DMS53 treated with DMSO at 0.1 percent for 48 hours (cell line): ENCODE measurements around the gene TDP1.

Experiments used
- DNase-seq: peaks from one replicate; lab custom pipeline; 2025; ENCODE audit not compliant: unreplicated experiment; lab: John Stamatoyannopoulos, UW

The TDP1 gene

GRCh38 chr14:89941830-89942377, 13.8 kb upstream of the TDP1 start:
- DNase-seq: no peak

GRCh38 chr14:89947344-89947743, 8.4 kb upstream of the TDP1 start:
- DNase-seq: no peak

DNA sequence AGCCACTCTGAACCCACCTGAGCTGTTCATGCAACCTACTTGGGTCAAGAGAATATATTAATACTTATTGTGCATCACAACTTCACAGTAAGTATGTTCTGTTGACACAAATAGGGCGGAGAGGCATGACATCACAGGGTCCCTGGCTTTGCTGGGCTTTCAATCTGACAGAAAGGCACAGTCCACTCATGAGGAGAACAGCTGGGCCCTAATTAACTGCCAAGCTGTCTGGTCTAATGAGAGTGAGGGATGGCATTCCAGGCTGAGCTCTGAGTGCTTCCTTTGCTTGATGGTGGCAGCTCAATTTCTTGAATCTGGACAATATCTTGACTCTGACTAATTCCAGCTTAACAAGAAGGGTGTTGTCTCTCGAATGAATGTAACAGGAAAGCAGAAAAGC, 3.2 kb upstream of the TDP1 start:
- DNase-seq: no peak

DNA sequence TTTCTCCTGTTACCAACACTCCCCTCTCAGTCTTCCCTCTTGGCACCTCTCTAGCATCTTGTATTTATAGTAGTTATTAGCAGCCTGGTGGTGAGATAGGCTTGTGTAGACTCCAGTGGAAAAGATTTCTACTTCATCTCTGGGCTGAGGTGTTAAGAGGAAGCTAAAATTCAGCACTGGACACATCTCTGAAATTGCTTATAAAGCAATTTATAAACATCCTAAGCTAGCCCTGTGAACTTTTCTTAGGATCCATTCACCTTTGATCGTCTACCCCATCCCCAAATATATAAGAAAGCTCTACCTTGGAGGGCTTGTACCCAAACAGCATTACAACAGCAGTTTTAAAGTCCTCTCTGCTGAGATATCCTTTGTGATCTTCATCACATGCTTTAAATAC, 2.1 kb upstream of the TDP1 start:
- DNase-seq: no peak

DNA sequence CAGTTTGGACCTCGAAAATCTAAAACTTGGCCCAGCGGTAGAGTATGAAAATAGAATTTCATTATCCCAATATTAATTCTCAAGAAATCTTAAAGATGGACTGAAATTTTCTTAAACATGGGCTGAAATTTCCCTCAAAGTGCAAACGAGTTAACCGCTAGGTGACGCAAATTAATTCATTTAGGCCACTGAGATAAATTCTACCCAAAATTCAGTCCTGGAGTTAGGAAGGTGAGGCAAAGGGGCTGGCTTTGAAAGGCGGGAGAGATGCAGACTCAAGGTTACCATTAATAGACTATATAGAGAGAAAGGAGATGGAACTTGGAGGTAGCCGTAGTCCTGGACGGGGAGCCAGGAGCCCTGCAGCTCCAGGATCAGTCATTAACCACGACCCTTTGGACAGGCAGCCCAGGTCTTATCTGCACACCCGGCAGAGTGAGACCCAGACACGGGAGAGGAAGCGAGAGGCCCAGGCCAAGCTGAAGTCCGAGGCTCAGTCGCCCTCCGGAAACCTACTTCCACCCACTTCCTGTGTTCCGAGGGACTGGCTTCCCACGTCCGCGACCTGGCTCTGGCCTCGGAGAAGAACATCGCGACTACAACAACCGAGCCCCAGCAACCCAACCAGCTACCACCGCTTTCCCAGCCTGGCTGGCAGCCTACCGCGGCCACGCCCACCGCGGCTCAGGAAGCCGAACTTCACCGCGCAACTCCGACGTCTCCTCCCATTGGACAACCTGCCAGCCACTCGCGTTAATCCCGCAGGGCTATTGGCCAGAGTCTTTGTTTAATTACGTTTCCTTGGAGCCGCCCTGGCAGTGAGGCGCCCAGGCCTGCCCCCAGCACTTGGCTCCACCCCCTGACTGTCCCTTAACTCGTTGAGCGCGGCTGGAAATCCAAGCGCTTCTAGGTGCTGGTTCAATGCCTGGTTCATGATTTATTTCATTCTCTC, 1.4 kb upstream of the TDP1 start, which contains the start of gene EFCAB11:
TSS of gene EFCAB11 (minus strand) at position 661 of the 952 bp plus-strand sequence. CDS start at position 591, 70 bp downstream.
- peak; percentile 95 for DNase-seq

DNA sequence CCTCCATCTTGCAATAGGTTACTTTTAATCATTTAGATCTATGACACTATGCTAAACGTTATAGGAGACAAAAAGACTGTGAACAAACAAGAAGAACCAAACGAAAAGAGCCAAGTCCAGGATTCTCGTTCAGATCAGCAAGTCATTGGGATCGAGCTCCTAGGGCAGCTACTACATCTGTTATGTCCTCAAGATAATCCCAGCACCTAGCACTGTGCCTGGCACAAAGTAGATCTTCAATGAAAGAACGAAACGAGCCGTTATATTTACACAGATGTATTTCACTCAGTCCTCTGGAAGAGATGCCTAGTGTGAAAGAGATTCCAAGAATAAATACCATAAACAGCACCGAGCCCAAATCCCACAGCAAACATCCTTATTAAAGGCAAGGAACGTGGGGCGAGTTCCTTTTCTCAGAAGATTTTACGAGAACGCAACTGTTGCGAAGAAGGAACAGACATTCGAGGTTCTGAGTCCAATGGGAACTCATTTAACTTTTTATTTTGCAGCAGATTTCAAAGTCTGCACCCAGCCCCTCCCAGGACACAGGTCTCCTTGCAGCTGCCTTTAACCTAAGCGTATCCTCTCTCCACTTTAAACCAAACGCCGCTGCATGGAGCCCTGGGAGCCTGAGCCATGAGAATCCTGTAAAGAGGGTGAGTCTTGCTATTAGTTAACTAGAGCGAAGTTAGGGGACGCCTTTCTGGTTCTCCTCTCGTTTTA, 544 bp upstream of the TDP1 start:
- peak; percentile 54 for DNase-seq

DNA sequence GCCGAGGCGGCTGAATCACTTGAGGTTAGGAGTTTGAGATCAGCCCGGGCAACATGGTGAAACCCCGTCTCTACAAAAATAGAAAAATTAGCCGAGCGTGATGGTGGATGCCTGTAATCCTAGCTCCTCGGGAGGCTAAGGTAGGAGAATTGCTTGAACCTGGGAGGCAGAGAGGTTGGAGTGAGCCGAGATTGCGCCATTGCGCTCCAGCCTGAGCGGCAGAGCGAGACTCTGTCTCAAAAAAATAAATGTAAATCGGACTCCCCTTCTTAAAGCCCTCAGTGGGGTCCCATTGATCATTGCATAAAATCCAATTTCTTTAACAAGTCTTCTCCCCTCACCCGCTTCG, 908 bp downstream of the TDP1 start:
- DNase-seq: no peak

DNA sequence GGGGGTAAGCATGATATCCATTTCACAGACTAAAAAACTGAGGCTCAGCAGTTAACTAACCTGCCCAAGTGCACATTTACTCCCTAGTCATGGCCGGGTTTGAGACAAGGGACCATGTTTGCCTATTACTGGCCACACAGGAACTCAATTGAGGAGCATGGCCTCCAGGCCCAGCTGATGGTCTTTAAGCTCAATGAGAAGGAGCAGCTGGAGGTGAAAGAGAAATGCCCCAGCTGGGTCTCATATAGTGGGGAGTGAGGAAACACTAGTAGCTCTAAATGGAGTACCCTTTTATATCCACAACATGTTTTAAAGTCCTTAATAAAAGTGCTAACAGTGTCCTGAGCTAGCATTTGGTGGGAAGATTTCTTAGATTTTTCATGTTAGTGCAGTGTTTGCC, 1.6 kb downstream of the TDP1 start:
- no peak for DNase-seq

DNA sequence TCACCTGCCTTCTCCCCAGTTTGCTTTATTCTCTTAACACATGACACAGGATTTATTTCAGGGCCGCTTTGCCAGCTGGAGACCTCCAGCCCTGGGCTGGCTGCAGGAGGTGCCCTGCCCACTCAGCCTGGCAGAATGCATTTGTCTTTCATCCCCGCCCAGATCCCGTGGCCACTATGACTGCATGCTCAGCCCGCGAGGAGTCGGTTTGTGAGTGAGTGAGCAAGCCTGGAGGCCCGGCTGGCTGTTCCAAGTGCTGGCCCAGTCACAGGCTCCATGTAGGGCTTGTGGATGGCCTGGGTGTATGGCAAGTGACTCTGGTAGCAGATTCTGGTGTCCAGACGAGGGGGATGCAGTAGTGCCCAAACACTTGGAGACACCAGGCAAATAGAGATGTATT, 2.1 kb downstream of the TDP1 start:
- no peak for DNase-seq

- no peak for DNase-seq
Measured at GRCh38 chr14:89958966-89959365, 3.2 kb downstream of the TDP1 start.

DNA sequence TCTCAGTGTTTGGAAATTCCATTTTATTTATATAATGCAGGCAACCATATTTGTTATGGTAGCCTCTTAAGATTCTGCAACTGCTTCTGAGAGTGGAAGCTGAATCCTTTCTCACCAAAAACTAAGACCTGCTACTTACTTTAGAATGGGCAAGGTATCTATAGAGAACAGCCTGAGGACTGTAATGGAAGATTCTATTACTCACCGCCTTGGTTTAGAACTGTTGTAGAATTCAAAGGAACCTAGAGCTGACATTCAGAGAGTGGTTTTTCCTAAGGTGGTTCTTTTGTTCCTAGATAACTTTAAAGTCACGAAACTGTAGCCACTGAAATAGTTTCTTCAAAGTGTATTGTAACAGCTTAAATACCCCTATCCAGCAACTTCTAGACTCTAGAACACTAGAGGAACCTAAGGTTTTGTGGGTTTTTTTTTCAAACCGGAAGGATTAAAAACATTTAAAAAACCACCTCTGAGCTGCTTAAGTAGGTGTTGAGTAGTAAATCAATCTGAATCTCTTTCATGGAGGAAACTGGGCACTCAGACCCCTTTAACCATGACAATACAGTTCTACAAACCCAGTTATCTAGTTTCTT, 4.2 kb downstream of the TDP1 start:
- no peak for DNase-seq

- no peak for DNase-seq
Measured at GRCh38 chr14:89960914-89961313, 5.2 kb downstream of the TDP1 start.

DNA sequence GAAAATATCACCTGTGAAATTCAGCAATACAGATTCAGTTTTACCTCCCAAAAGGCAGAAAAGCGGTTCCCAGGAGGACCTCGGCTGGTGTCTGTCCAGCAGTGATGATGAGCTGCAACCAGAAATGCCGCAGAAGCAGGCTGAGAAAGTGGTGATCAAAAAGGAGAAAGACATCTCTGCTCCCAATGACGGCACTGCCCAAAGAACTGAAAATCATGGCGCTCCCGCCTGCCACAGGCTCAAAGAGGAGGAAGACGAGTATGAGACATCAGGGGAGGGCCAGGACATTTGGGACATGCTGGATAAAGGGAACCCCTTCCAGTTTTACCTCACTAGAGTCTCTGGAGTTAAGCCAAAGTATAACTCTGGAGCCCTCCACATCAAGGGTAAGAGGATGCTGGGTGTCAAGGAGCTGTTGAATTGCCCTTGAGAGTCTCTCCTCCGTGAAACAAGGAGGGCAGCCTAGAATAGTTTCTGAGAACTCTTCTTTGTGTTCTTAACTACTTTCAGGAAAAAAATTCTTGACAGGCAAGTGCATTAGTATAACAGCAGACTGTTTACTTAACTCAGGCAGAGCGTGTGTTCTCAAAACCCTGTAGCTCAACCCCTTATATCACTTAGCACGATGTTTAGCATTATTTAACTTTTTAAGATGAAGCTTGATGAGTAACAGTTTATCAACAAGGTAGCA, 7.7 kb downstream of the TDP1 start:
- DNase-seq: no peak

DNA sequence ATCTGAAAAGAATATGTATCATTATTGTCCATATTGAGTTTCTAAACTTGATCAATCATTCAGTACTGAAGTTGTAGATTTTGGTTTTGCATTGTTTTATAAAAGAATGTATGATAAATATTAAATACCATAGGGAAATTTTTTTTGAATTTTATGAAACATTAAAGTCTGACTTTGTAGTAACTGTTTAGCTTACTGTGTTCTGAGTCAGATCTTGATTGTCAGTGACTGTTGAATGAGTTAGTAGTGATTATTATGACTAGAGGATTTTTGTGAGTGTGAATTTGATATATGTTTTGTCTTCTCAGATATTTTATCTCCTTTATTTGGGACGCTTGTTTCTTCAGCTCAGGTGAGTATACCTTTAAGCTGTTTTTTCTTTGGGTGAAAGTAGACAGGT, 10.1 kb downstream of the TDP1 start:
- no peak for DNase-seq

DNA sequence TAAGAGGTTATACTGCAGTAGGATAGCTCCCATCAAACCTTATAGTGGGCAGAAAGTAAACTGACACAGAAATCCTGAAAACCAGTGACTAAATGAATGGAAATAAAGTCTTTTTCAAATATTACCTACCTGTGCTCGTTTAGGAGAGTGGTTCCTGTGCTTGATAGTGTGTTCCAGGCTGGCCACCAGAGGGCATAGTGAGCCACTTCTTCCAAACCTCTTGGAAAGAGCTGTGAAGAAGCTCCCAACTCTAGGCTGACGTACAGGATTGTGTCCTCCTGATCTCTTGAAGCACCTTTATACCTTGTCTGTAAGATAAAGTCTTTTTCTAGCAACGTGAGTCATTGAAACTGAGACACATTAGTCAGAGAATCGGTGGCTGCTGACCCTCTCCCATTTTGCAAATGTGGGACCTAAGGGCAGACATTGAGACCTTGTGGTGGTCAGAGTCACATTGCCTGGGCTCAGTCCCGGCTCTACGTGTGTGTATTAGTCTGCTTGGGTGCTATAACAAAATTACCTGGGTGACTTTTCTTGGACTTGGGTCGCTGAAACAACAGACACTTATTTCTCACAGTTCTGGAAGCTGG, 17.6 kb downstream of the TDP1 start:
- peak; percentile 30 for DNase-seq

DNA sequence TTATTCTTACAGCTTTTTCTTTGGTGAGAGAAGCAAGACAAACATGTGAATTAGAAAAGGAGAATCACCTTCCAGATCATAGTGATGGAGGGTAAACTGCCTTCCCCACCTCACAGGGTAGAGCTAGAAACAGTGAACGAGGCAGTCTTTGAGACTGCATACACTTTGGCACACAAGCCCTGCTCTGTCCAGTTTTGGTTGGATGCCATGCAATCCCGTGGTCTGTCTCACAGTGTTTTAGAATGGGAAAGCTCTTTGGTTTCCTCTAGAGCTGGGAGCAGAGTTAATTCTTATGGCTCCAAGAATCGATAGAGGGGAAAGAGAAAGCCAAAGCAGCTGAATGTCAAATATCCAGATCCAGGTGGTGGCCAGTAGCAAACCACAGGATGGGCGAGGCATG, 21.9 kb downstream of the TDP1 start:
- DNase-seq: no peak

GRCh38 chr14:89978656-89979055, 22.9 kb downstream of the TDP1 start:
- no peak for DNase-seq

DNA sequence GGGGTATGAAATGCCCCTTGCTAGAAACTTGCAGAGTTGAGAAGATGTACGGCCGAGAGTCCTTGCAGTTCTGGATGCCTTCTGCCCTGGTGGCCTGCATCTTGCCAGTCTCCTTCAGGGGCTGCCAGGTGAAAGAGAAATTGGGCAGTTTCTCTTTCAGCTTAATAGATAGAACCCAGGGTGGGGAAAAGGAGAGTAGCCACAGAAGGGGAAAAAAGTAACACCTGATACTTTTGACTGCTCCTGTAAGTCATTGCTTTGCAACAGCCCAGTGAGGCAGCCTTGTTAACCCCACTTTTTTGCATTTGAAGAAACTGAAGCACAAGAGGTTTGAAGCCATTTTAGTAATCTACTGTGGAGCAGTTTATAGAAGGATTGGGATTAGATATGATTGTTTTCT, 27.6 kb downstream of the TDP1 start:
- DNase-seq: no peak

GRCh38 chr14:89986462-89987160, 30.9 kb downstream of the TDP1 start:
- DNase-seq: no peak

DNA sequence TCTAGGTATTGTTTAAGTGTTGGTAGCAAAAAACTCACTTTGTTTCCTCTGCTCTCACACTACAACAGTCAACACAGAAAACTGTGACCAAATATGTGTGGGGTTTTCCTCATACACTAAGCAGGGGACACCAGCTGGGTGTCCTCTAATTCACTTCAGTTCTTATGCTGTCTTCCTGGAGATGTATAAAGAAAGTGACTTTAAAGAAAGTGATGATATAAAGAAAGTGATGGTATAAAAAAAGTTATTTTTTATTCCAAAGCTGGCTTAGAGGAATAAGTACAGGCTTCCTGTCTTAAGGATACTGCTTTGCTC, 31.4 kb downstream of the TDP1 start:
- no peak for DNase-seq
